HG03064 (cell line): ENCODE data around the gene CKB.

Experiments used
- ATAC-seq: cut with Tn5 transposase; IDR thresholded peaks from one replicate; pipeline ENCODE4 v1.9.1; 2021; ENCODE audit warnings: low read depth; ENCODE audit not compliant: unreplicated experiment

Gene CKB

DNA sequence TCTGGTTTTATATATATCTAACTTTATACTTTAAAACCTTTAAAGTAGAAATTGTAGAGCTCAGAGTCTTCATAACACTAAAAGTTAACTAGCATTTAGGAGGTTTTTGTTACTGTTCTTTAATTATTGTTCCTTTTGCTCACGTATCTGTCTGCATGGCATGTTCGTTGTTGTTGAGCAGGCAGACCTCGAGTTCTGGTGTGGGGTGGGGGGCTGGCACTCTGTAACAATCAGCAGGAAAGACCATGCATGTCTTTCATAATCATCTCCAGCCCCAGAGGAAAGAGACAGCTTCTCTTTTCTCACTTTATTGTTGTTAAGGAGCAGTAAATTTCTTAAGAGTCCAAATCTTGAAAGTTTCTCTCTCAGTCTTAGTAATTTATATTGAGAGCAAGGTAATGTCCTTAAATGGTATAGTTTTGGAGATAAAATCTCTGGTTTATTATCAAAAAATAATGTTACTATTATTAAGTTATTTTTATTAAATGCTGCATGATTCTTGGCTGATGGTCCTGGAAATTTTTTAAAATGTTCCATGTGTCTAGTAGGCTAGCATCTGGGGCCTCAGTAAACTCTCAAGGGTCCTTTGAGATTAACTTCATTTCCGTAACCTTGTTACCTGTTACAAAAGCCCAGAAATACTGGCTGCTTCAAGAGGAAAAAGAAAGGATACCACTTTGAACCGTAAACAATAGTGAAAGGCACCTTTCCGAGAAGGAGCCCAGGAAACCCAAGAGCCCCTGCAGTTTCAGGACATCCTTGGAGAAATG is 30.3 kb downstream of the CKB start:
- ATAC-seq = no peak

DNA sequence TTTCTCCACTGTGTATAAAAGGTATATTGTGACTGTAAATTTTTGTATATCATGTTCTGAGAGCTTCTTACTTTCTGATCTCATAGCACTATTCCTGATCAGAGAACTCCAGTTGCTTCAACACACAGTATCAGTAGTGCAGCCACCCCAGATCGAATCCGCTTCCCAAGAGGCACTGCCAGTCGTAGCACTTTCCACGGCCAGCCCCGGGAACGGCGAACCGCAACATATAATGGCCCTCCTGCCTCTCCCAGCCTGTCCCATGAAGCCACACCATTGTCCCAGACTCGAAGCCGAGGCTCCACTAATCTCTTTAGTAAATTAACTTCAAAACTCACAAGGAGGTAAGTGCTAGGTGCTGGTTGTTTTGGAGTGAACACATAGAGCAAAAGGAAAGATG is 30.9 kb downstream of the CKB start:
- no peak for ATAC-seq

DNA sequence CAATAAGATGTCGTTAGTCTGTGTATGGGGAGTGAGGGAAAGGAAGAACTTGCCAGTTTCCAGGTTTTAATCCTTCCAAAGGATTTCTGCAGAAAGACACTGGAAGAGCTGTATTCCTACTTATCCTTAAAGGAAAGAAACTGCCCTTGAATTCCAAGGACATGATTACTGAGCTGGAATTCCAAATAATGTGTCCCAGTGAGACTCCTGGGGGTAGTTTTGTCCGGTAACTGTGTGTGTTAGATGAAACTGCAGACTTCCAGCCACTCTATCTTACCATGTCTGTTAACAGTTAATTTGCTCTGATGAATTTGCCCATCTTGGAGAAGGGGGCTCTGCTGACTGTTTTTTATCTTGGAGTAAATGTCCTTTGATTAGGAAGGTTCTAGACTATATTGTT is 33.0 kb downstream of the CKB start:
- no peak for ATAC-seq

DNA sequence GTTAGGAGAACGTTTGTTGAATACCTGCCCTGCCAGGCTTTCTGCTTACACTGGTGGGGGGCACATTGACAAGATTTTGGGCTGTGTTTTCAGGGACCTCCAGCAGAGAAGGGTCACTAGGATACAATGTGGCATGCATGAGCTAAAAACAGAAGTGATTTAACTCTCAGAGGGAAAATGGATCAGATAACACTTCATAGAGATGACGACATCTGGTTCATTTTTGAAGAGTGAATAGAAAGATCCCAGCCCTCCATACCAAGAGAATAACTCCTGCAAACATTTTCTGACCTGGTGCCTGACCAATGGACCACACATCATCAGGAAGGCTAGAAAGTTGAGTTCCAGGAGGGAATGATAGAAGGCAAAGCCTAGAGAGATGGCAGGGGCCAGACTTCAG is 33.7 kb downstream of the CKB start:
- ATAC-seq = no peak

DNA sequence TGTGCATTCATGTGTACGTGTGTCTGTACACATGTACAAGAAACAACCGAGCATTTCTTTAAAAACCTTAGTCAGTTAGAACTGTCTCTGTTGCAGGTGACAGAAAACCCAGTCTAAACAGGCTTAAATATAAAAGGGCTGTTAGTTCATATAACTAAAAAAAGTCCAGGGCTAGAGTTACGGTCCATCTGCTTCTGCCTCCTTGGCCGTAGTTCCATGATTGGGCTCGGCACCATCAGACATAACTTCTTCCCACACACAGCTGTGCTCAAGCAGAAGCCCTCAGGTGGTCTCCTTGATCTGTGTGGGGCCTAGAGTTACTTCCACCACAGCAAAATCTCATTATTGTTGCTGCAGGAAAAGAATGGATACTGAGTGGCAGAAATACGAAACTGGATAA is 34.6 kb downstream of the CKB start:
- ATAC-seq = no peak

DNA sequence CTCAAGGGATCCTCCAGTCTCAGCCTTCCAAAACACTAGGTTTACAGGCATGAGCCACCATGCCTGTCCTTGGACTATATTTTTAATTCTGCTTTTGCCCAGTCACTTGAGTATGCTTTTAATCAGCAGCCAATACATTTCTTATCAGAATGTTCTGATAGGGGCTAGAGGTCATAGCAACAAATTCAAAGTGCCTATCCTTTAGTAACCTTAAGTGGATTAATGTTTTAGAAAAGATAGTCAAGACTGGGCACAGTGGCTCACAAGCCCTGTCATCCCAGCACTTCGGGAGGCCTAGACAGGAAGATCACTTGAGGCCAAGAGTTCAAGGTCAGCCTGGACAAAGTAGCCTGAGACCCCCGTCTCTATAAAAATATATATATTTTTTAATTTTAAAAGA is 37.1 kb downstream of the CKB start:
- ATAC-seq = no peak

DNA sequence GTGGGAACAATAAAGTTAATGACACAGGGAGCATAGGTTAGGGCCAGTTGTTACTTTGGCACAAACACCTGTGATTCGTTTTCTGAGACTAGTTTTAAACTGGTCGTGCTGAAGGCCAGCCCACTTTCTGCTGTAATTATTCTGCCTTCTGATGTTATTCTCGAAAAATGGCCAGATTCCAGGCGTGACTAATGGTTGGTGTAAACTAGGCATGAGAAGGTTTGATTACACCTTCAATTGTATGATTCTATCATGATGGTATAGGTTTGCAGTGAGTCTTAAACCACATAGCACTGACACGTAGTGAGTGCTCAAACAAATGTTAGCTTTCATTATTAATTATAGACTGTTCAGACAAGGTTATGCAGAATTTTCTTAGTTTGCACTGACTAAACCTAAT is 39.0 kb downstream of the CKB start:
- ATAC-seq = no peak

DNA sequence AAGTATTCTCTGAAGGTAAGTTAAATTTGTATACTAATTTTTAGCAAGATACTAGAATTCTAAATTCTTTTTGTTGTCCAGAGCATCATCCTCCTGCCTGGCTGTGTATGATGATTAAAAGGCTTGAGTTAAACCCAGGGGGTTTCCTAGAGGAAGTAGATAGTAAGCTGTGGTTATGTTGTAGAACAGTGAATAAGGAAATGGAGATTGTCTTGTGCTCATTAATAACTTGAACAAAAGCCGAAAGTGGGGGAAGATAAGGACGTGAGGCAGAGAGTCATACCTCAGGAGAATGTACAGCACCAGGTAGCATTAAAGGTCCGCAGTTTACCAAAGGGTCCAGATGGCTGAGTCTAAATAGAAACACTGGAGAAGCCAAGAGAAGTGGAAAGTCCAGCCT is 42.0 kb downstream of the CKB start:
- ATAC-seq = no peak

DNA sequence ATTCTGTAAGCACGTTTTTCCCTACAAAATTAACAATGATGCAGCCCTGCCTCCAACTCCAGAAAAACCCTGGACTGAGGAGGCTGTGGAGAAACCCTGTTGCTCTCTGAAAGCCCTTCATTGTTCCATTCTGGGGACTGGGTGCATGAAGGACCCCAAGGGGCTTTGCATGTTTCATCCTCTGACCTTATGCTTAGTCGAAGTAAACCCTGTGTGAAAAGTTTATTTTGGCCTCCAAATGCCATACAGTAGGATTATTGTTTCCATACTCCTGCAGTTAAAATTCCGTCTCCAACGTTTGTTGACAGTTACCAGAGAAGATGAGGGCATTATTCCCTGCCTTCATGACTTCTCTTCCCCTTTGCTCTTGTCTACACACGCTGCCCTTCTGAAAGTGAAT is 46.0 kb downstream of the CKB start:
- ATAC-seq = no peak

DNA sequence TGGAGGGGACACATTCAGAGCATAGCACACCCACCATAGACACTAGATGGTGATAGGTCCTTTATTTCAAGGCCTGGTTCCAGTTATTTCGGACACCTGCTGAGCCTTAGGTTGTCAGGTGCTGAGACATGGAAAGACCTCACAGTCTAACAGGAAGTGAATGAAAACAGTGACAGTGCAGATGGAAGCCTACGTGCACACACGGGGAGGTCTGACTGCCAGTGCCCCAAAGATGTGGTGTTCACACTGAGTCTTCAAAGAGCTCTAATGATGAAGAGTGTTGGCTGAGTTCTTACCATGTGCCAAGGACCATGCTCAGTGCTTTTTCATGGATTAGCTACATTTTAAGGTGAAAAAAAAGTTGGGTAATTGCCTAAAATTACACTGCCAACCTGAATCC is 46.6 kb downstream of the CKB start:
- no peak for ATAC-seq

DNA sequence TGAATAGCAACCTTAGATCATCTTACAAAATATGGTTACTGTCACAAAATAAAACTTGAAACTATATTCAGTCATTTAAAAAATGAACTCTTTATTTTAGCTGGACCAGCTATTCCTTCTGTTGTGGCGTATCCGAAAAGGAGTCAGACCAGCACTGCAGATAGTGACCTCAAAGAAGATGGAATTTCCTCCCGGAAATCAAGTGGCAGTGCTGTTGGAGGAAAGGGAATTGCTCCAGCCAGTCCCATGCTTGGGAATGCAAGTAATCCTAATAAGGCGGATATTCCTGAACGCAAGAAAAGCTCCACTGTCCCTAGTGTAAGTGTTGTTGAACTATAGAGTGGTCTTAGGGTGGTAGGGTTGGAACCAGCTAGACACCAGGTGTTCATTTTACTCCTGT is 47.7 kb downstream of the CKB start:
- ATAC-seq = no peak

DNA sequence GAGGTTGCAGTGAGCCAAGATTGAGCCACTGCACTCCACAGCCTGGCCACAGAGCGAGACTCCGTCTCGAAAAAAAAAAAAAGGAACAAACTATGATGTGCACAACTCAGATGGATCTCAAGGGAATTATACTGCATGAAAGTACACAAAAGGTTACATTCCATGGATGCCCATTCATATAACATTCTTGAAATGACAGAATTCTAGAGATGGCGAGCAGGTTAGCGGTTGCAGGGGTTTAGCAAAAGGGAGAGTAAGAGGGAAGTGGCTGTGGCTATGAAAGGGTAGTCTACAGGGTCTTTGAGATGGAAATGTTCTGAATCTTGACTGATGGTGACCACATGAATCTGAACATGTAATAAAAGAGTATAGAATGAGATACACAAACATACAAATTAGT is 49.7 kb downstream of the CKB start:
- ATAC-seq = no peak
